PC-9 (cell line): ENCODE measurements around the gene MACROD2. TPM values are rescaled to one million over a fixed set of nuclear protein-coding genes. Genes with fewer than 3 reads are reported as not detected.

ENCODE experiments used
- BruUV-seq: library from RNA; stranded (reverse); fragments of 400-500 nt; replicated peaks from 2 replicates; lab custom pipeline; 2021; lab: Mats Ljungman, UMichigan
- CTCF ChIA-PET: fragments of 300-600 bp; sonication (Branson Sonifier 250); formaldehyde crosslinking; loops from one replicate; lab custom pipeline; 2022; ENCODE audit warnings: antibody characterized with exemption; lab: Charles Lee
- POLR2A ChIA-PET: fragments of 300-600 bp; sonication (Branson Sonifier 250); formaldehyde crosslinking; loops from one replicate; lab custom pipeline; 2022; ENCODE audit warnings: antibody characterized with exemption; ENCODE audit not compliant: unreplicated experiment; lab: Charles Lee
- DNase-seq, 2 experiments: peaks; one replicate each; pipeline versions ENCODE4 v3.0.0 to v3.0.0-alpha.2; 2015 to 2022; ENCODE audit warnings: mixed read lengths in 1 of 2
- H2AFZ ChIP-seq: fragments of 200-600 bp; sonication (generic); 2 replicates; pipeline ENCODE4 v1.8.1; 2017; ENCODE audit warnings: antibody characterized with exemption
- H3F3A ChIP-seq: fragments of 200-600 bp; sonication (generic); 2 replicates; pipeline ENCODE4 v1.8.1; 2017; ENCODE audit warnings: antibody characterized with exemption, mild to moderate bottlenecking, low read depth; ENCODE audit not compliant: insufficient read depth
- H3K27ac ChIP-seq: fragments of 200-600 bp; sonication (generic); 2 replicates; pipeline ENCODE4 v1.6.1; 2016; ENCODE audit warnings: mixed run types
- H3K27me3 ChIP-seq: fragments of 200-600 bp; sonication (generic); 2 replicates; pipeline ENCODE4 v1.6.1; 2016; ENCODE audit warnings: low read depth, mixed run types; ENCODE audit not compliant: insufficient read depth
- H3K36me3 ChIP-seq: fragments of 200-600 bp; sonication (generic); 2 replicates; pipeline ENCODE4 v1.6.1; 2016; ENCODE audit warnings: low read depth, mixed run types
- H3K4me1 ChIP-seq: fragments of 200-600 bp; sonication (generic); replicated peaks from 2 replicates; pipeline ENCODE4 v1.6.1; 2016; ENCODE audit warnings: mixed run types; ENCODE audit not compliant: insufficient read depth
- H3K4me2 ChIP-seq: fragments of 200-600 bp; sonication (generic); 2 replicates; pipeline ENCODE4 v1.6.1; 2017; ENCODE audit warnings: mixed run types
- H3K4me3 ChIP-seq: fragments of 200-600 bp; sonication (generic); 2 replicates; pipeline ENCODE4 v1.6.1; 2016; ENCODE audit warnings: mixed run types
- H3K79me2 ChIP-seq: fragments of 200-600 bp; sonication (generic); 2 replicates; pipeline ENCODE4 v1.6.1; 2017; ENCODE audit warnings: low read depth, mixed run types
- H3K9me2 ChIP-seq: fragments of 200-600 bp; sonication (generic); 2 replicates; pipeline ENCODE4 v1.8.1; 2017; ENCODE audit warnings: mild to moderate bottlenecking; ENCODE audit not compliant: insufficient read depth
- H3K9me3 ChIP-seq: fragments of 200-600 bp; sonication (generic); 2 replicates; pipeline ENCODE4 v1.8.1; 2016; ENCODE audit warnings: low read depth; ENCODE audit not compliant: insufficient read depth
- H4K20me1 ChIP-seq: fragments of 200-600 bp; sonication (generic); 2 replicates; pipeline ENCODE4 v1.8.1; 2017; ENCODE audit not compliant: insufficient read depth
- EZH2 ChIP-seq: fragments of 200-600 bp; sonication (generic); IDR thresholded peaks from 2 replicates; pipeline ENCODE4 v1.8.0; 2017; ENCODE audit warnings: antibody characterized with exemption, low read depth
- intact Hi-C: fragments of 100-400 bp; cut with micrococcal nuclease; formaldehyde crosslinking; loops from one replicate; pipeline ENCODE4 v1.10.0; 2022; ENCODE audit not compliant: unreplicated experiment
- total RNA-seq: library from RNA; stranded (reverse); gene quantifications from 2 replicates; pipeline ENCODE4 v1.2.3, GENCODE V29; 2021
- TF ChIP-seq, protein P1 (sequence below): fragments of 200-600 bp; sonication (generic); conservative IDR thresholded peaks from 2 replicates; pipeline ENCODE4 v1.6.1; 2017; ENCODE audit warnings: mixed run types, antibody characterized with exemption, mild to moderate bottlenecking, moderate library complexity

Gene MACROD2
- total RNA-seq, 1 experiment from 2014 or later, result 11.4 TPM

DNA sequence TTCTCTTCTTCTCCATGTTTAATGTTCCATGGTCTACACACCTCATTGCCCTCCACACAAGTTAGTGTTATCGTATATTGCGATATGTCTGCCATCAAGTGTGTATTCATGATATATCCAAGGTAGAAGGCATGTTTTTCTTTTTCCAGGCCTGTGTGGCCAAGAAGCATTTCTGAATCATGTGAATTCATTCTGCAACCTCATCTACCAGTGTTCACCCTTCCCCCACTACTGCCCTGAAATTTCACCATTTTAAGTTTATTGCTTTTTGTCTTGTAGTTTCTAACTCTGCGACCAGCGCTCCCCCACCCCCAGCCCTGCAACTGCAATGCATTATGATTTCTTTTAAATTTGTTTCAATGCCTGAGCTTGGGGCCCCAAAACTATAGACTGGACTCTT, 960.1 kb downstream of the MACROD2 start:
- H3K36me3 ChIP-seq, result no peaks in the 10 kb centered on the region
- H3K9me3 ChIP-seq, result no peaks in the 10 kb centered on the region
- no peaks in the 10 kb centered on the region; the same call in 1 of the 2 replicates for H3F3A ChIP-seq
- H3K4me2 ChIP-seq, result peak overlapping the region; percentile 48
- H3K9me2 ChIP-seq, result no peaks in the 10 kb centered on the region
- H4K20me1 ChIP-seq, result no peaks in the 10 kb centered on the region
- no peaks in the 10 kb centered on the region for H3K27me3 ChIP-seq
- TF ChIP-seq EZH2, result no peak
- TF ChIP-seq, protein P1, sequence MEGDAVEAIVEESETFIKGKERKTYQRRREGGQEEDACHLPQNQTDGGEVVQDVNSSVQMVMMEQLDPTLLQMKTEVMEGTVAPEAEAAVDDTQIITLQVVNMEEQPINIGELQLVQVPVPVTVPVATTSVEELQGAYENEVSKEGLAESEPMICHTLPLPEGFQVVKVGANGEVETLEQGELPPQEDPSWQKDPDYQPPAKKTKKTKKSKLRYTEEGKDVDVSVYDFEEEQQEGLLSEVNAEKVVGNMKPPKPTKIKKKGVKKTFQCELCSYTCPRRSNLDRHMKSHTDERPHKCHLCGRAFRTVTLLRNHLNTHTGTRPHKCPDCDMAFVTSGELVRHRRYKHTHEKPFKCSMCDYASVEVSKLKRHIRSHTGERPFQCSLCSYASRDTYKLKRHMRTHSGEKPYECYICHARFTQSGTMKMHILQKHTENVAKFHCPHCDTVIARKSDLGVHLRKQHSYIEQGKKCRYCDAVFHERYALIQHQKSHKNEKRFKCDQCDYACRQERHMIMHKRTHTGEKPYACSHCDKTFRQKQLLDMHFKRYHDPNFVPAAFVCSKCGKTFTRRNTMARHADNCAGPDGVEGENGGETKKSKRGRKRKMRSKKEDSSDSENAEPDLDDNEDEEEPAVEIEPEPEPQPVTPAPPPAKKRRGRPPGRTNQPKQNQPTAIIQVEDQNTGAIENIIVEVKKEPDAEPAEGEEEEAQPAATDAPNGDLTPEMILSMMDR, result no peak
- H3K79me2 ChIP-seq, result no peaks in the 10 kb centered on the region
- no TSS peak for BruUV-seq
- H2AFZ ChIP-seq, result no peak overlapping the region
- ChIA-PET CTCF (no interaction called here), POLR2A (no interaction called here)
- peaks cover 28% of the 10 kb centered on the region for H3K4me1 ChIP-seq
- DNase-seq, result no peak
- H3K4me3 ChIP-seq, result no peak overlapping the region
- H3K27ac ChIP-seq, result peak overlapping the region; percentile 63
- intact Hi-C loops, result no loop called here

DNA sequence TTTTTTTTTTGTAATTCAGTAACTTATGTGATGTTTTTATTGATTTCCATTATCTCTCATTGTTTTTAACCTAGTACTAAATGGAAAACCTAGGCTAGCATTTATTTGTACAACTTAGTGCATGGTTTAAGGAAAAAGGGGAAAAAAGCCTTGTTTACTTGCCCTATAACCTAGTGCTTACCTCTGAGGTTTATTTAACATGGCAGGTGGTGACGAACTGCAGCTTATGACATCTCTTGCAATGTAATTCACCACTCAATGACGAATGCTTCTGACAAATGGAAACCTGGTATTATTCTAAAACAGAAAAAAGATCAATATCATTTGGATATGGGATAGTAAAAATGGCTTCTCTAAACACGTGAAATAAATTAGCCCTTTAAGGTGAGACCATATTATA, 960.7 kb downstream of the MACROD2 start:
- peak overlapping the region; percentile 63 for H3K27ac ChIP-seq
- no TSS peak for BruUV-seq
- H3K79me2 ChIP-seq, result no peaks in the 10 kb centered on the region
- no peaks in the 10 kb centered on the region; the same call in 1 of the 2 replicates for H3F3A ChIP-seq
- no peak overlapping the region for H2AFZ ChIP-seq
- DNase-seq, result no peak
- H3K36me3 ChIP-seq, result no peaks in the 10 kb centered on the region
- no peak overlapping the region for H3K4me3 ChIP-seq
- H3K4me1 ChIP-seq, result peaks cover 28% of the 10 kb centered on the region
- peak overlapping the region; percentile 48 for H3K4me2 ChIP-seq
- CTCF ChIA-PET, result no interaction called here
- intact Hi-C loops, result no loop called here
- POLR2A ChIA-PET, result no interaction called here
- H4K20me1 ChIP-seq, result no peaks in the 10 kb centered on the region
- no peaks in the 10 kb centered on the region for H3K9me3 ChIP-seq
- H3K9me2 ChIP-seq, result no peaks in the 10 kb centered on the region
- TF ChIP-seq, protein P1, result no peak
- TF ChIP-seq EZH2, result no peak
- H3K27me3 ChIP-seq, result no peaks in the 10 kb centered on the region

DNA sequence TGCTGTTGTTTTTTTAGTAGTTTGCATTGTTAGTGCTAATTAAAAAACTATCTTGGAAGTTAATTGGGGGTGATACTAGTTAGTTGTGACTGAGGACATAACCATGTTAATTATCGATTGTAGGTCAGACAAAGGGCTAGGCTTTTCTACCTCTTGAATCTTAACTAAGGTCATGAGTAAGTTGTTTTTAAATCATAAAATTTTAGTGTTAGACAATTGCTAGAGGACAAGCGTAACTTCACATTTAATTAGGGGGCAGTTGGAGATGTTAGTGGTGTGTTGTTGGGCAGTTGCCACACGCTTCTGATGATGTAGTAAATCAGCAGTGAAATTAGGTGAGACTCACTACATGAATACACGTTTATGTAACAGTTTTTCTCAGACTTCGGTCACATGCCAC, 961.2 kb downstream of the MACROD2 start:
- Histone ChIP-seq H3K4me3 (no peak overlapping the region), H3K27ac (peak overlapping the region; percentile 63), H2AFZ (no peak overlapping the region), H3K27me3 (no peaks in the 10 kb centered on the region), H3K4me1 (peaks cover 28% of the 10 kb centered on the region), H4K20me1 (no peaks in the 10 kb centered on the region), H3K9me2 (no peaks in the 10 kb centered on the region), H3K9me3 (no peaks in the 10 kb centered on the region), H3K4me2 (0 out of 2 replicates have a peak overlapping the region, but pooled peaks have one; percentile 48), H3K36me3 (no peaks in the 10 kb centered on the region), H3K79me2 (no peaks in the 10 kb centered on the region), H3F3A (no peaks in the 10 kb centered on the region; the same call in 1 of the 2 replicates)
- intact Hi-C loops, result no loop called here
- TF ChIP-seq, protein P1, result no peak
- no peak for TF ChIP-seq EZH2
- BruUV-seq, result no TSS peak
- no peak for DNase-seq
- CTCF ChIA-PET, result no interaction called here
- POLR2A ChIA-PET, result no interaction called here
